Measurements from ENCODE around the gene DDX49. TPM values are rescaled to one million over a fixed set of nuclear protein-coding genes. Genes with fewer than 3 reads are reported as not detected.

DDX49 gene
- total RNA-seq, 3 donors from 2014 or later (not counting 1 experiment from before 2014, with no cell fraction given), result 59.3 to 66.9 (median 62.9) TPM

DNA sequence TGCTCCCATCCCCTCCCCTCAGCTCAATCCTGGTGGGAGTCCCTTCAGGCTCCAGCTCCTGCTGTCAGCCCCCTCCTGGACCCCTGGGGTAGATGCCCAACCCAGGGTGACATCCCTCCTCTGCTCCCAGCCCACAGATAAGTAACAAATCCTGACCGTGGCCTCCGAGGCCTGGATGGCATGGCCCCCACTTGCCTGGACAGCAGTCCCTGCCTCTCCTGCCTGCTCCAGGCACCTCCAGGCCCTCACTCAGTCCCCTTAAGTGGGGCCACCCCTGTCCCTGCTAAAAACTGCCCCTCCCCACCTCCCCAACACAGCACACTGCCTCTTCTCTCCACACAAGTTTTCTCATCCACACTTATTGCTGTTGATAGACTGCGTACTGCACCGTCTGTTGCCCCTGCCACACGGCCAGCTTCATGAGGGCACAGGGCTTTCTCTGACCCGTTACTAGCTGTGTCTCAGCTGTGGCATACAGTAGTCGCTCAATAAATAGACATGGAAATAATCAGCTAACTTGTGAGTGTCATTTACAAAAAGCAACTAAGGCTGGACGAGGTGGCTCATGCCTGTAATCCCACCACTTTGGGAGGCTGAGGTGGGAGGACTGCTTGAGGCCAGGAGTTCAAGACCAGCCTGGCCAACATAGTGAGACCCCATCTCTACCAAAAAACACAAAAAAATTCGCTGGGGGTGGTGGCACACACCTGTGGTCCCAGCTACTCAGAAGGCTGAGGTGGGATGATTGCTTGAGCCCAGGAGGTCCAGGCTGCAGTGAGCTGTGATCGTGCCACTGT lies 29.4 kb upstream of the DDX49 start:
- H3K9me3 ChIP-seq (ENCODE audit: control insufficient read depth, insufficient read depth, low read length), result no peaks in the 10 kb centered on the region
- H3K27ac ChIP-seq (ENCODE audit: low read length), result no peak overlapping the region
- Mint-ChIP-seq H3K27me3 (ENCODE audit: low read depth in 2 of 2) (peaks cover 0 to 7% of the 10 kb centered on the region in 2 donors), H3K36me3 (no peaks in the 10 kb centered on the region), H3K4me3 (no peak overlapping the region), H3K27ac (no peak overlapping the region), H3K9me3 (no peaks in the 10 kb centered on the region), H3K4me1 (no peaks in the 10 kb centered on the region)
- no peak for DNase-seq
- TF ChIP-seq, protein P1, sequence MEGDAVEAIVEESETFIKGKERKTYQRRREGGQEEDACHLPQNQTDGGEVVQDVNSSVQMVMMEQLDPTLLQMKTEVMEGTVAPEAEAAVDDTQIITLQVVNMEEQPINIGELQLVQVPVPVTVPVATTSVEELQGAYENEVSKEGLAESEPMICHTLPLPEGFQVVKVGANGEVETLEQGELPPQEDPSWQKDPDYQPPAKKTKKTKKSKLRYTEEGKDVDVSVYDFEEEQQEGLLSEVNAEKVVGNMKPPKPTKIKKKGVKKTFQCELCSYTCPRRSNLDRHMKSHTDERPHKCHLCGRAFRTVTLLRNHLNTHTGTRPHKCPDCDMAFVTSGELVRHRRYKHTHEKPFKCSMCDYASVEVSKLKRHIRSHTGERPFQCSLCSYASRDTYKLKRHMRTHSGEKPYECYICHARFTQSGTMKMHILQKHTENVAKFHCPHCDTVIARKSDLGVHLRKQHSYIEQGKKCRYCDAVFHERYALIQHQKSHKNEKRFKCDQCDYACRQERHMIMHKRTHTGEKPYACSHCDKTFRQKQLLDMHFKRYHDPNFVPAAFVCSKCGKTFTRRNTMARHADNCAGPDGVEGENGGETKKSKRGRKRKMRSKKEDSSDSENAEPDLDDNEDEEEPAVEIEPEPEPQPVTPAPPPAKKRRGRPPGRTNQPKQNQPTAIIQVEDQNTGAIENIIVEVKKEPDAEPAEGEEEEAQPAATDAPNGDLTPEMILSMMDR (IDR thresholded peaks at IDR 0.05), result no peak
- intact Hi-C loops (cut with micrococcal nuclease), result no loop called here
- no peak for ATAC-seq
- no peaks in the 10 kb centered on the region for H3K4me1 ChIP-seq (ENCODE audit: control insufficient read depth, insufficient read depth, low read length)
- H3K4me3 ChIP-seq (ENCODE audit: low read length), result no peak overlapping the region
- H3K36me3 ChIP-seq (ENCODE audit: control insufficient read depth, insufficient read depth, low read length), result no peaks in the 10 kb centered on the region
- WGBS (ENCODE audit: insufficient coverage), result 78% methylated on average over 10 of the region's 10 CpGs
- peaks cover 6% of the 10 kb centered on the region for H3K27me3 ChIP-seq (ENCODE audit: control insufficient read depth, insufficient read depth, low read length)

- Mint-ChIP-seq H3K9me3 (no peaks in the 10 kb centered on the region), H3K27ac (no peak overlapping the region), H3K27me3 (ENCODE audit: low read depth in 2 of 2) (peaks cover 7 to 21% of the 10 kb centered on the region in 2 donors), H3K4me3 (no peak overlapping the region), H3K4me1 (peaks cover 7 to 13% of the 10 kb centered on the region in 2 donors), H3K36me3 (no peaks in the 10 kb centered on the region)
- intact Hi-C loops (cut with micrococcal nuclease), result no loop called here
- peaks cover 6% of the 10 kb centered on the region for H3K27me3 ChIP-seq (ENCODE audit: control insufficient read depth, insufficient read depth, low read length)
- peaks cover 8% of the 10 kb centered on the region for H3K4me1 ChIP-seq (ENCODE audit: control insufficient read depth, insufficient read depth, low read length)
- no peaks in the 10 kb centered on the region for H3K36me3 ChIP-seq (ENCODE audit: control insufficient read depth, insufficient read depth, low read length)
- no peak for DNase-seq
- H3K27ac ChIP-seq (ENCODE audit: low read length), result no peak overlapping the region
- TF ChIP-seq, protein P1 (IDR thresholded peaks at IDR 0.05), result no peak
- ATAC-seq, result no peak
- 65% methylated on average over 18 of the region's 18 CpGs for WGBS (ENCODE audit: insufficient coverage)
- H3K9me3 ChIP-seq (ENCODE audit: control insufficient read depth, insufficient read depth, low read length), result no peaks in the 10 kb centered on the region
- no peak overlapping the region for H3K4me3 ChIP-seq (ENCODE audit: low read length)
Measured at GRCh38 chr19:18893587-18894253, 25.8 kb upstream of the DDX49 start.

GRCh38 chr19:18894254-18895037 lies 25.1 kb upstream of the DDX49 start:
- H3K27me3 ChIP-seq (ENCODE audit: control insufficient read depth, insufficient read depth, low read length), result peaks cover 6% of the 10 kb centered on the region
- intact Hi-C loops (cut with micrococcal nuclease), result no loop called here
- no peak overlapping the region for H3K4me3 Mint-ChIP-seq

More at GRCh38 chr19:18894254-18895037, 25.1 kb upstream of the DDX49 start:
- H3K4me3 ChIP-seq (ENCODE audit: low read length), result no peak overlapping the region
- Mint-ChIP-seq H3K9me3 (no peaks in the 10 kb centered on the region), H3K4me1 (peaks cover 7 to 13% of the 10 kb centered on the region in 2 donors), H3K27me3 (ENCODE audit: low read depth in 2 of 2) (peaks cover 7 to 21% of the 10 kb centered on the region in 2 donors), H3K36me3 (no peaks in the 10 kb centered on the region), H3K27ac (no peak overlapping the region)
- no peak overlapping the region for H3K27ac ChIP-seq (ENCODE audit: low read length)
- H3K36me3 ChIP-seq (ENCODE audit: control insufficient read depth, insufficient read depth, low read length), result peaks cover 6% of the 10 kb centered on the region
- H3K9me3 ChIP-seq (ENCODE audit: control insufficient read depth, insufficient read depth, low read length), result no peaks in the 10 kb centered on the region
- peaks cover 8% of the 10 kb centered on the region for H3K4me1 ChIP-seq (ENCODE audit: control insufficient read depth, insufficient read depth, low read length)
- no peak for DNase-seq
- no peak for ATAC-seq
- 19% methylated on average over 26 of the region's 28 CpGs for WGBS (ENCODE audit: insufficient coverage)
- TF ChIP-seq, protein P1 (IDR thresholded peaks at IDR 0.05), result no peak

All from natural killer cell (primary cell).